Measurements from ENCODE around the gene MRPS2. TPM values are rescaled to one million over a fixed set of nuclear protein-coding genes. Genes with fewer than 3 reads are reported as not detected.
A peak's percentile ranks its signal among the peaks of the same experiment; 100 is the strongest.

MRPS2 gene
- total and polyA plus RNA-seq, 9 of the 15 experiments (the other 6 are each of a cell fraction or from before 2014, with no cell fraction given) = 8.0 to 167 (median 81.3) TPM

DNA sequence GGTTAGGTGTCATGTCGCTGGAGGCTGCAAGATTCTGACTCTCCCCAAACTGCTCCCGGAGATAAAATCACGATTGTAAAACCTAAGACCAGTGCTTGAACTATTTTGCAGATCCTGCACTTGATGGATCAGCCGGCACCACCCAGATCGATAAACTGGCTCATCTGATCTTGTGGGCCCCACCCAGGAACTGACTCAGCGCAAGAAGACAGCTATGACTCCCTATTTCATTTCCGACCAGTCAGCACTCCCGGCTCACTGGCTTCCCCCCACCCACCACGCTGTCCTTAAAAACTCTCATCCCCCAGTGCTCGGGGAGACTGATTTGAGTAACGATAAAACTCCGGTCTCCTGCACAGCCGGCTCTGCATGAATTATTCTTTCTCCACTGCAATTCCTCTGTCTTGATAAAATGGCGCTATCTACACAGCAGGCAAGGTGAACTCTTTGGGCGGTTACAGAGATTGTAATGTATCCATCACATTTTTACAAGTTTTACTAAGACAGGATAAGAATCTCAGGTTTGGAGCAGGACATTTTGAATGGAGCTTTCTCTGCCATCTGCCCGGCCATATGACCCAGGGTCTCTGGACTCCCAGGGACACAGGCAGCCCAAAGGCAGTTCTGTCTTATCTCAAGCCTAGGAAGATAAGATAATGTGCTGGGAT is 31.5 kb upstream of the MRPS2 start:
- TSS peak; percentile 95 for BruUV-seq (replicated peaks)
- H4K20me1 ChIP-seq (replicated peaks; ENCODE audit: control insufficient read depth, insufficient read depth, low read length) = no peaks in the 10 kb centered on the region
- no peaks in the 10 kb centered on the region for H3K9me1 ChIP-seq (ENCODE audit: control insufficient read depth, insufficient read depth, low read length)
- no peaks in the 10 kb centered on the region for H3K79me2 ChIP-seq (ENCODE audit: control insufficient read depth, insufficient read depth, low read length)
- H3K9ac ChIP-seq (ENCODE audit: insufficient read depth in 1 of 2, low read depth in 2 of 2, low read length in 2 of 2) = peak overlapping the region; percentile 66 to 79; a peak in 3 of 4 replicates
- ChIA-PET CTCF (ENCODE audit: low intra/inter-chr PET ratio) (no interaction called here), POLR2A (interaction anchor here (0.6 to 2.5 kb wide), 9 partner anchors 11 to 108 kb away, joined by 3 to 11 read pairs (median 3); no protein-coding TSS in a partner anchor)
- in situ Hi-C loops (cut with MboI) = no loop called here
- DNase-seq (ENCODE audit: extremely low read depth in 1 of 4, low spot score in 3 of 4) (peak; percentile 51 to 90 (median 62)), ATAC-seq (peak; percentile 88), FAIRE-seq (peak; percentile 98)
- peak overlapping the region; percentile 80 for H3K27ac ChIP-seq (ENCODE audit: extremely low read depth, low read depth, low read length)
- H3K9me3 ChIP-seq (replicated peaks; ENCODE audit: control insufficient read depth, insufficient read depth, low read depth, low read length) = no peaks in the 10 kb centered on the region
- peak overlapping the region; percentile 30 for H2AFZ ChIP-seq (ENCODE audit: low read depth, low read length)
- H3K4me2 ChIP-seq (ENCODE audit: insufficient read depth, low read length) = peak overlapping the region; percentile 64
- under 1% methylated on average over 16 of the region's 16 CpGs for WGBS (ENCODE audit: insufficient coverage, low coverage, missing lambda C conversion rate)
- peak overlapping the region; percentile 15 for H3K4me3 ChIP-seq
- H3K4me1 ChIP-seq (replicated peaks in 1 of 2; ENCODE audit: control insufficient read depth in 2 of 2, insufficient read depth in 2 of 2, low read length in 2 of 2) = peaks cover 41 to 53% of the 10 kb centered on the region in 2 experiments
- intact Hi-C loops (cut with micrococcal nuclease) = loop anchor here (2.0 kb wide), 1 partner anchor 28 kb away; no protein-coding TSS in a partner anchor
- no peaks in the 10 kb centered on the region for H3K36me3 ChIP-seq (ENCODE audit: control insufficient read depth, insufficient read depth, low read length)
- no peaks in the 10 kb centered on the region for H3K27me3 ChIP-seq (ENCODE audit: control insufficient read depth in 2 of 2, insufficient read depth in 2 of 2, low read length in 2 of 2)
- TF ChIP-seq, protein P1, sequence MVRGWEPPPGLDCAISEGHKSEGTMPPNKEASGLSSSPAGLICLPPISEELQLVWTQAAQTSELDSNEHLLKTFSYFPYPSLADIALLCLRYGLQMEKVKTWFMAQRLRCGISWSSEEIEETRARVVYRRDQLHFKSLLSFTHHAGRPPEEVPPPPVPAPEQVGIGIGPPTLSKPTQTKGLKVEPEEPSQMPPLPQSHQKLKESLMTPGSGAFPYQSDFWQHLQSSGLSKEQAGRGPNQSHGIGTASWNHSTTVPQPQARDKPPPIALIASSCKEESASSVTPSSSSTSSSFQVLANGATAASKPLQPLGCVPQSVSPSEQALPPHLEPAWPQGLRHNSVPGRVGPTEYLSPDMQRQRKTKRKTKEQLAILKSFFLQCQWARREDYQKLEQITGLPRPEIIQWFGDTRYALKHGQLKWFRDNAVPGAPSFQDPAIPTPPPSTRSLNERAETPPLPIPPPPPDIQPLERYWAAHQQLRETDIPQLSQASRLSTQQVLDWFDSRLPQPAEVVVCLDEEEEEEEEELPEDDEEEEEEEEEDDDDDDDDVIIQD (CRISPR knock-in tag; IDR thresholded peaks at IDR 0.05) = no peak
- TF ChIP-seq DMBX1 (CRISPR knock-in tag; IDR thresholded peaks at IDR 0.05; ENCODE audit: borderline replicate concordance) (no peak), CREM (IDR thresholded peaks at IDR 0.05; ENCODE audit: low read depth) (peak; percentile 59)
- TF ChIP-seq, protein P2, sequence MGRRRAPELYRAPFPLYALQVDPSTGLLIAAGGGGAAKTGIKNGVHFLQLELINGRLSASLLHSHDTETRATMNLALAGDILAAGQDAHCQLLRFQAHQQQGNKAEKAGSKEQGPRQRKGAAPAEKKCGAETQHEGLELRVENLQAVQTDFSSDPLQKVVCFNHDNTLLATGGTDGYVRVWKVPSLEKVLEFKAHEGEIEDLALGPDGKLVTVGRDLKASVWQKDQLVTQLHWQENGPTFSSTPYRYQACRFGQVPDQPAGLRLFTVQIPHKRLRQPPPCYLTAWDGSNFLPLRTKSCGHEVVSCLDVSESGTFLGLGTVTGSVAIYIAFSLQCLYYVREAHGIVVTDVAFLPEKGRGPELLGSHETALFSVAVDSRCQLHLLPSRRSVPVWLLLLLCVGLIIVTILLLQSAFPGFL (CRISPR knock-in tag; IDR thresholded peaks at IDR 0.05) = no peak
- TF ChIP-seq, protein P3, sequence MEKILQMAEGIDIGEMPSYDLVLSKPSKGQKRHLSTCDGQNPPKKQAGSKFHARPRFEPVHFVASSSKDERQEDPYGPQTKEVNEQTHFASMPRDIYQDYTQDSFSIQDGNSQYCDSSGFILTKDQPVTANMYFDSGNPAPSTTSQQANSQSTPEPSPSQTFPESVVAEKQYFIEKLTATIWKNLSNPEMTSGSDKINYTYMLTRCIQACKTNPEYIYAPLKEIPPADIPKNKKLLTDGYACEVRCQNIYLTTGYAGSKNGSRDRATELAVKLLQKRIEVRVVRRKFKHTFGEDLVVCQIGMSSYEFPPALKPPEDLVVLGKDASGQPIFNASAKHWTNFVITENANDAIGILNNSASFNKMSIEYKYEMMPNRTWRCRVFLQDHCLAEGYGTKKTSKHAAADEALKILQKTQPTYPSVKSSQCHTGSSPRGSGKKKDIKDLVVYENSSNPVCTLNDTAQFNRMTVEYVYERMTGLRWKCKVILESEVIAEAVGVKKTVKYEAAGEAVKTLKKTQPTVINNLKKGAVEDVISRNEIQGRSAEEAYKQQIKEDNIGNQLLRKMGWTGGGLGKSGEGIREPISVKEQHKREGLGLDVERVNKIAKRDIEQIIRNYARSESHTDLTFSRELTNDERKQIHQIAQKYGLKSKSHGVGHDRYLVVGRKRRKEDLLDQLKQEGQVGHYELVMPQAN (IDR thresholded peaks at IDR 0.05; ENCODE audit: borderline replicate concordance) = 0 out of 2 replicates have a peak, but pooled peaks have one; percentile 46
